Prostate gland (tissue), 2 donors: ENCODE measurements around the gene PTPRCAP.

ENCODE experiments used
- POLR2A ChIP-seq: fragments of 450-650 bp; IDR thresholded peaks from one replicate; pipeline ENCODE4 v1.6.1; 2016; ENCODE audit warnings: antibody characterized with exemption, mild to moderate bottlenecking
- POLR2AphosphoS5 ChIP-seq: sonication (generic); formaldehyde crosslinking; IDR thresholded peaks from one replicate; pipeline ENCODE4 v1.6.1; 2017; ENCODE audit warnings: antibody characterized with exemption
- TF ChIP-seq, protein P1 (sequence below), 4 experiments: fragments of 200-600 bp in 2 of 4; fragments of 450-650 bp in 2 of 4; sonication (generic) in 2 of 4; IDR thresholded peaks; 1 replicate in 3 of 4; 2 replicates in 1 of 4; pipeline ENCODE4 v1.5.1; 2016 to 2019; ENCODE audit warnings: antibody characterized with exemption in 4 of 4, mild to moderate bottlenecking in 2 of 4, moderate library complexity in 2 of 4

DNA sequence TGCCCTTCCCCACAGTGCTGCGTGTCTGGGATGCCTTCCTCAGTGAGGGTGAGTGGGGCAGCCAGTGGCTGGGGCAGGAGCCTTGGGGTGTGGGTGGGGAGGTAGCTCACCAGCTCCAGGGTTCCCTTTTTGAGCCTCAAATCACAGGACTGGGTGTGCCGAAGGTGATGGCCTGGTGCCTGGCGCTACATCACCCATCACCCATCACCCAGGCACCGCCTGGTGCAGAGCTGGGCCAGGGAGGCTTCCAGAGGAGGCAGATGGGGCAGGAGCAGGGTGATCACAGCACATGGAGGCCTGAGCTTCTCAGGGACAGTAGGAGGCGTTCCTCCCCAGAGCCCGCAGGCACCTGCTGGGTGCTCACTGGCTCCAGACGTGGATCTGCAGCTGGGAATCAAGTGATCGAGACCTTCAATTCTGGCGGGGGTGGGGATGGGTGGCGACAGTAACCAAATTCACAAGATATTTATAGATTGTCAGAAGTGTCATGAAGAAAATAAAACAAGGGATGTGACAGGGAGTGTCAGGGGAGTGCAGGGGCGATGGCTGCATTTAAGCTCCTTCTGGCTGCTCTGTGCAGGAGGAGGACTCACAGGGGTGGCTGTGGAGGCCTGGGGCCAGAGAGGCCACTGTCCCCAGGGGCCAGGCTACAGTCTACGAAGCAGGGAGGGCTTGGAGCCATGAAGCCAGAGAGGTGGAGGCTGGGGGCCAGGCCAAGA is 30.4 kb downstream of the PTPRCAP start:
- TF ChIP-seq POLR2A (no peak), POLR2AphosphoS5 (no peak)
- TF ChIP-seq, protein P1, sequence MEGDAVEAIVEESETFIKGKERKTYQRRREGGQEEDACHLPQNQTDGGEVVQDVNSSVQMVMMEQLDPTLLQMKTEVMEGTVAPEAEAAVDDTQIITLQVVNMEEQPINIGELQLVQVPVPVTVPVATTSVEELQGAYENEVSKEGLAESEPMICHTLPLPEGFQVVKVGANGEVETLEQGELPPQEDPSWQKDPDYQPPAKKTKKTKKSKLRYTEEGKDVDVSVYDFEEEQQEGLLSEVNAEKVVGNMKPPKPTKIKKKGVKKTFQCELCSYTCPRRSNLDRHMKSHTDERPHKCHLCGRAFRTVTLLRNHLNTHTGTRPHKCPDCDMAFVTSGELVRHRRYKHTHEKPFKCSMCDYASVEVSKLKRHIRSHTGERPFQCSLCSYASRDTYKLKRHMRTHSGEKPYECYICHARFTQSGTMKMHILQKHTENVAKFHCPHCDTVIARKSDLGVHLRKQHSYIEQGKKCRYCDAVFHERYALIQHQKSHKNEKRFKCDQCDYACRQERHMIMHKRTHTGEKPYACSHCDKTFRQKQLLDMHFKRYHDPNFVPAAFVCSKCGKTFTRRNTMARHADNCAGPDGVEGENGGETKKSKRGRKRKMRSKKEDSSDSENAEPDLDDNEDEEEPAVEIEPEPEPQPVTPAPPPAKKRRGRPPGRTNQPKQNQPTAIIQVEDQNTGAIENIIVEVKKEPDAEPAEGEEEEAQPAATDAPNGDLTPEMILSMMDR (IDR thresholded peaks at IDR 0.05): no peak
